Activated CD4-positive, alpha-beta T cell treated with anti-CD3 and anti-CD28 coated beads for 24 hours (primary cell): ENCODE results near the gene PON3.

Experiments
- DNase-seq, 2 donors: peaks; one replicate each; pipeline ENCODE4 v3.0.0-alpha.2; 2020; ENCODE audit warnings: low read depth in 2 of 2

PON3 gene

DNA sequence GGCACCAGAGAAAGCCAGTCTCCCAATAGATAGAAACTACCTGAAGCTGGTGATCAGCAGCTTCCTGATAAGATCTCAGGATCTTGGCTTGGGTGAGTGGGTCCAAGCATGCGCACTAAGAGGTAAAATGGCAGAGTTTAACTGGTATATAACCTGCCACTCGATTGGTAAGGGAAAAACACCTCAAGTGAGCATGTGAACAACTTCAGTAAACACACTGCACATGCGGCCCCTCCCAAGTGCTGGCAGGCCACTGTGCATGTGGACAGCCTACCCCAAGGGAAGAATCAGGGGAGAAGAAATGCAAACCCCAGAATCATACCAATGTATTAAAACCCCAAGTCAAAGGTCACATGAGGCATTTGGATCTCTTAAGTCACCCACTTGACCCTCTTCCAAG, 54.1 kb downstream of the PON3 start:
- DNase-seq: no peak

DNA sequence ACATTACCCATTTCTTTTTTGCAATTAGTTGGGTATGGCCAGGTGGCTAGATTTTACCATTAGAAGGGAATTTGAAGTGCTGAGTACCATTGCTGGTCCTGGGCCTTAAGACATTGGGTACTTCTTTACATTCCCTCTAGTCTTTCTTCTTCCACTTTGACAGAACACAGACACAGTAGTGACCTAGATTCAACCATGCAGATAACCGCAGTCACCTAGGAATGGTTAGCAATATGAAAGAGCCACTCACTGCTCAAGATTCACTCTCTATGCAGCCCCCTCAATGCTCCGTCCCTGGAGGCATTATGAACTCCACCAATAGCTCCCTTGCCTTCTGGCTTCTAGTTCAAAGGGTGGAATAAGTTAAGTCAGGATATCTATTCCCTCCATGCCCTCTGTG, 55.7 kb downstream of the PON3 start:
- DNase-seq: no peak

DNA sequence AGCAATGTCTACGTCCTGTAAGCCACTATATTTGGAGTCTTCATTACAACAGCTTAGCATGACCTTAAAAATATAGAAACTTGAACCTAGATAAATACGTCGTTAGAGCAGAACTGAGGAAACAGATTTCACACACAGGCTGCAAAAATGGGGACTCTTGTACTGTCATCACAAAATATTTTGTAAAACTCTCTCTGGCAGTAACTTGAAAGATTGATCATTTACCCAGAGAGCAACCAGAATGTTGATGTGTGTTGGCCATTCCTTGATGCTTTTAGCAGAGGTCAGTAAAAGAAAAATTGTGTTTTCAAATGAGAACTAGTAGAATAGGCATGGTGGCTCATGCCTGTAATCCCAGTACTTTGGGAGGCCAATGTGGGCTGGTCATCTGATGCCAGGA, 57.3 kb downstream of the PON3 start:
- DNase-seq: no peak

GRCh38 chr7:95335093-95335492, 61.1 kb downstream of the PON3 start:
- no peak for DNase-seq

DNA sequence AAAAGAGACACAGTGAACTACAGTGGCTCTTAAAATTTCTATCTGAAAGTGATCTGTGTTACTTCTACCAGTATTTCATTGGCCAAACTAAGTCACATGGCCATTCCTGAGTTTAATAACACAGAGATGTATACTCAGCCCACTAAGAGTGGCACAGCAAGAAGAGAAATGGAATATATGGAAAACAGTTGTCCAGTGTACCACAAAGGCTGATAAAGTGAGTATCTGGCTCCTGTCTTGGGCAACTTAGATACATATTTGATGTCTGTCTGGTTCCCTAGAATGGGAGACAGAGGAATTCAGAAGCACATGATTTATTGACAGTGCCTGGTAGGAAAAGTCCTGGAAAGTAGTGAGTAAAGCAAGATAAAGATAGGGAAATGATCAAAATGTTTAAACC, 61.7 kb downstream of the PON3 start:
- no peak for DNase-seq

DNA sequence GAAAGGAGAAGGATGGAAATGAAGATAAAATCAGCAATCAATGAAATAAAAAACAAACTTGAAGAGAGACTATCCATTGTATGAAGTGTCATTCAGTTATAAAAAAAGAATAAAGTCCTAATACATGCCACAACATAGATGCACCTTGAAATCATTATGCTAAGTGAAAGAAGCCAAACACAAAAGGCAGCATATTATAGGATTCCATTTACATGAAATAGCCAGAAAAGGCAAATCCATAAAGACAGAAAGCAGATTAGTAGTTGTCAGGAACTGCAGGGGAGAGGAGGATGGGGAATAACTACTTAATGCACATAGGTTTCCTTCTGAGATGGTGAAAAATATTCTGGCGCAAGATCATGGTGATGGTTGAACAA, 65.2 kb downstream of the PON3 start:
- DNase-seq: no peak

DNA sequence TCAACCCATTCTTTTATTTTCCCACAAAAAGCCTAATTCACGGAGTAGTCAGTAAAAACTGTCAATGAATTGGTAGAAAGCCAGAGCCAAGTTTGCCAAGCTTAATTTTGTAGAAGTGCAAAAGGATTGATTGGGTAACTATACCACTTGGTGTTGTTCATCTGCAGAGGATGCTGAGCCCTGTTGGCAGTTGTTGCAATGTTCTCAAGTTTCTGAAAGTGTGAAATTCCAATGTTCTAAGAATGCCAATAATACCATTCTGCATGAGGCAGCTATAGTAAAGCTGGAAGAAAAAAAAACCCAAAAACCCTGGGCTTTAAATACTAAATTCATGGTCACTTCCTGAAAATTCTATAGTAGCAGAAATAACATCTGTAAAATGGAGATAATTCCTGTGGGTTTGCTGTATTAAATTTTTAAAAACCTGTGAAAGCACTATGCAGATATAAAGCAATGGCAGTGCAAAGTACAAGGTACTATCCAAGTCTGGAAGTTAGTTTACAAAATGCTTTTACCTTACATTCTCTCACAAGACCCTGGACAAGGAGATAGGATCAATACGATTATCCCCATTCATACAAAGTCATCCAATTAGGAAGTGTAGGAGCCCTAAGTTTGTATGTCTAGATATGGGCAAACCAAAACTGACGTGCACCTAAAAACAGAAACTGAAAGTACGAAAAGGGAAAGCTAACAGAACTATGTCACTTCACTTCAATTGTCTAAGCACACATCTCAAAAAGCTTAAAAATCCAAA, 65.8 kb downstream of the PON3 start:
- no peak for DNase-seq

DNA sequence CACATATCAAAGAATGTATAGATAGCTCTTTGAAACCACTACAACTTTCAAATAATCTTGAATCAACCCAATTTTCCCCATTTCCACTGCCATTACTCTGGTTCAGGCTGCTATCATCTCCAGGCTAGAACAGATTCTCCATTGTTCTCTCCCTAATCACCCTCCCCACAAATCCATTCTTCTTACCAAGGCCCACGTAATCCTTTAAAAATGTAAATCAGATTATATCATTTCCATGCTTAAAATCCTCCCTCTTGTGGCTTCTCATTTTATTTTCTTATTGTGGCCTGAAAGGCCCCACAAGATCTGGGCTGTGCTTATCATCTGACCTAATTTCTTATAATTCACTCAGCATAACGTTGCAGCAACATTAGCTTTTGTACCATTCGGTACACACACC, 68.8 kb downstream of the PON3 start:
- DNase-seq: no peak

- DNase-seq: no peak
Observed at GRCh38 chr7:95324431-95324830, 71.7 kb downstream of the PON3 start, which contains the start of gene PON1. PON1 (minus strand) TSS chr7:95324532; CDS start chr7:95324475, 57 bp downstream.

GRCh38 chr7:95323410-95324129, 72.6 kb downstream of the PON3 start:
- no peak for DNase-seq

GRCh38 chr7:95322854-95323253, 73.3 kb downstream of the PON3 start:
- no peak for DNase-seq

- no peak for DNase-seq
Observed at GRCh38 chr7:95322396-95322795, 73.8 kb downstream of the PON3 start.

DNA sequence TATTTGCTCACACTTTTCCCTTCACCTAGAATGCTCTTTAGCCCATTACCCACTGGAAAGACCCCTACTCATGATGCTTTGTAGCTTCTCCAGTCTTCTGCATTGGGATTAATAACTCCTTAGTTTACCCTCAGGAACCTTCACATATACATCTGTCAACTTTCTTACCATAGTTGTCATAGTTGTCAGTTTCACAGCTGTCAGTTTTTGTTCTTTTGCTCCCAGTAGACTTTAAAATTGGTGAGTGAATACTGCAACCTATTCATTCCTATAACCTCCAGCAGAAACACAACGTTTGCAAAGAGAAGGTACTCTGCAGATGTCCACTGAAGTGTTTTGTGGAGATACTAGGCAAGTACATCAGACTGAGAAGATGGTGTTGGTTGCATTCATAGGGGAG, 74.5 kb downstream of the PON3 start:
- DNase-seq: no peak

DNA sequence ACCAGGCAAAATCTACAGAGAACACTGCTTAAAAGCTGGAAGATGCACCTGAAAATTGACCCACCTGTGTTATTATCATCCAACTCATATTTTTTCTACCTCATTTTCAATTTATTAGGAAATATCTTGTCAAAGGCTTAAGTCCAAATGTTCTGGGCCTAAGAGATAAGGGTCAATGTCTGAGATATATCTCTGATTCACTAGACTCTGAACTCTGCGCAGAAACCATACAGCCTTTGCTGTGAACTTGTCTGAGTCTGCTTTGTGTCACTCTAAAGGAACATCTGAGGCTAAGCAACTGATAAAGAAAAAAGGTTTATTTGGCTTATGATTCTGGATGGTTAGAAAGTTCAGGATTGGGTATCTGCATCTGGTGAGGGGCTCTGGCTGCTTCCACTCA, 75.5 kb downstream of the PON3 start:
- DNase-seq: no peak

DNA sequence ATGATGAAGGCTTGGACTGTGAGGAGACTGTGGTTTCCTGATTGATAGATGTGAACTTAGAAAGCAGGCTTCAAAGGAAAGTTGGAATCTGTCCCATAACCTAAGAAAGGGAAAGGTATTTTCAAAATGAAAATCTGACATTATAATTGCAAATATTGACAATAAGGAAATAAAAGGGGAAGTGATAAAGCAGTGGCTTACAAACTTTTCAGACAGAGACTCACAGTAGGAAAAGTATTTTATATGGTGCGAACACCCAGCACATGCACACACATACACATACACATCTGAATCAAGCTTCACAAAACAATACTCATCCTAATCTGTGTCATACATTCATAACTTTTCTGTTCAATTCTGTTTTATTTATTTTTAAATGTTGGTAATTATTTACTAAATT, 76.6 kb downstream of the PON3 start:
- no peak for DNase-seq

GRCh38 chr7:95318501-95319100, 77.6 kb downstream of the PON3 start:
- DNase-seq: no peak

GRCh38 chr7:95317966-95318365, 78.2 kb downstream of the PON3 start:
- no peak for DNase-seq

GRCh38 chr7:95317546-95317945, 78.6 kb downstream of the PON3 start:
- no peak for DNase-seq

GRCh38 chr7:95316588-95316987, 79.6 kb downstream of the PON3 start:
- no peak for DNase-seq

DNA sequence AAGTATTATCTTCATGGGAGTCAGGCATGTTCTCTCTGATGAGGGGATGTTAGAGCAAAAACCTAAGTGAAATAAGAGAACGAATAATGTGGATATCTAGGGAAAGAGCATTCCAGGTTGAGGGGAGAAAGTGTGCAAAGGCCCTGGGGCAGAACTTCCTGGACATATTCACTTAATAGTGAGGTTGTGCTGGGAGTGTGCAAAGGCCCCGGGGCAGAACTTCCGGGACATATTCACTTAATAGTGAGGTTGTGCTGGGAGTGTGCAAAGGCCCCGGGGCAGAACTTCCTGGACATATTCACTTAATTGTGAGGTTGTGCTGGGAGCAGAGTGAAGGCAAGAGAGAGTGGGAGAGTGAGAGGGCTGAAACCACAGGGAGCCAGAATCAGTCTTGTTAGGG, 83.6 kb downstream of the PON3 start:
- no peak for DNase-seq

GRCh38 chr7:95311389-95311788, 84.8 kb downstream of the PON3 start:
- no peak for DNase-seq

DNA sequence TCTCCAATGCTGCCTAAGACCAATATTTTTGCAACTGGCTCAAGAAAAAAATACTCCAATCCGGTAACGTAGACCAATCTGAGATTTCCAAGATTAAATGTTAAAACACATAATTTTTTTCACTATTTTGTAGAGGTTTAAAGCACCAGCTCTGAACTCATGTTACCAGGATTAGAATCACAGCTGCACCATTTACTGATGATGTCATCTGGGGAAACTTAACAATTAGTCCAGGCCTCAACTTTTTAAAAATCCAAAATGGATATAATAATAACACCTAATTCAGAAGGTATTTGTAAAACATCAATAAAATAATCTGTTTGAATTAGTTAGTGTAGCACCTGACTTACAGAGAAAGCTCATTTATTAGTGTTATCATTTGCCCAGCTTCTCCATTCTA, 86.2 kb downstream of the PON3 start:
- no peak for DNase-seq
